ENCODE results near the gene DMRTA1.

The DMRTA1 gene

DNA sequence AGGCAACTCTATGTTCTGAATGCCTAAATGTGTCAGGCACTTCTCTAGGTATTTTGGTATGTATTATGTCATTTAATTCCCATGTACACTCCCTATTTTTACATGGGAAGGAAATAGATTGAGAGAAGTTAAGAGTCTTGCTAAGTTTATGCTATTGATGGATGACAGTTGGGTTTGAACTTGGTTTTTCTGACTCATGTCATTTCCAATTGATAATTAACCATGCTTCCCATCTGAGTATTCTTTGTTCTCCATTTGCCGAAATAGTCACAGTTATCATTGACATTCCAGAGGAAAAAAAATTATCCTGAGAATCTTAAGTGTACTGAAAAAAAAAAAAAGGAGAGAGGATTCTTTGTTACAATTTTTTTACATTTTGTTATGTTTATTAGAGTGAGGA lies 23.1 kb upstream of the DMRTA1 start:
- no peak for DNase-seq (ENCODE audit: low read depth in 1 of 2, low spot score in 1 of 2)
- H3K4me3 ChIP-seq (replicated peaks; ENCODE audit: insufficient read depth, low read length), result no peak overlapping the region
- no peaks in the 10 kb centered on the region for H3K27me3 ChIP-seq (ENCODE audit: insufficient read depth, poor library complexity, severe bottlenecking)
- TF ChIP-seq POLR2AphosphoS5 (IDR thresholded peaks at IDR 0.05; ENCODE audit: low read depth) (no peak), GABPA (IDR thresholded peaks at IDR 0.05; ENCODE audit: low read depth) (no peak), SPI1 (IDR thresholded peaks at IDR 0.05; ENCODE audit: borderline replicate concordance, low read depth) (no peak)
- TF ChIP-seq, protein P1, sequence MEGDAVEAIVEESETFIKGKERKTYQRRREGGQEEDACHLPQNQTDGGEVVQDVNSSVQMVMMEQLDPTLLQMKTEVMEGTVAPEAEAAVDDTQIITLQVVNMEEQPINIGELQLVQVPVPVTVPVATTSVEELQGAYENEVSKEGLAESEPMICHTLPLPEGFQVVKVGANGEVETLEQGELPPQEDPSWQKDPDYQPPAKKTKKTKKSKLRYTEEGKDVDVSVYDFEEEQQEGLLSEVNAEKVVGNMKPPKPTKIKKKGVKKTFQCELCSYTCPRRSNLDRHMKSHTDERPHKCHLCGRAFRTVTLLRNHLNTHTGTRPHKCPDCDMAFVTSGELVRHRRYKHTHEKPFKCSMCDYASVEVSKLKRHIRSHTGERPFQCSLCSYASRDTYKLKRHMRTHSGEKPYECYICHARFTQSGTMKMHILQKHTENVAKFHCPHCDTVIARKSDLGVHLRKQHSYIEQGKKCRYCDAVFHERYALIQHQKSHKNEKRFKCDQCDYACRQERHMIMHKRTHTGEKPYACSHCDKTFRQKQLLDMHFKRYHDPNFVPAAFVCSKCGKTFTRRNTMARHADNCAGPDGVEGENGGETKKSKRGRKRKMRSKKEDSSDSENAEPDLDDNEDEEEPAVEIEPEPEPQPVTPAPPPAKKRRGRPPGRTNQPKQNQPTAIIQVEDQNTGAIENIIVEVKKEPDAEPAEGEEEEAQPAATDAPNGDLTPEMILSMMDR (IDR thresholded peaks at IDR 0.05; ENCODE audit: insufficient read depth, low read length), result no peak
- TF ChIP-seq, protein P2, sequence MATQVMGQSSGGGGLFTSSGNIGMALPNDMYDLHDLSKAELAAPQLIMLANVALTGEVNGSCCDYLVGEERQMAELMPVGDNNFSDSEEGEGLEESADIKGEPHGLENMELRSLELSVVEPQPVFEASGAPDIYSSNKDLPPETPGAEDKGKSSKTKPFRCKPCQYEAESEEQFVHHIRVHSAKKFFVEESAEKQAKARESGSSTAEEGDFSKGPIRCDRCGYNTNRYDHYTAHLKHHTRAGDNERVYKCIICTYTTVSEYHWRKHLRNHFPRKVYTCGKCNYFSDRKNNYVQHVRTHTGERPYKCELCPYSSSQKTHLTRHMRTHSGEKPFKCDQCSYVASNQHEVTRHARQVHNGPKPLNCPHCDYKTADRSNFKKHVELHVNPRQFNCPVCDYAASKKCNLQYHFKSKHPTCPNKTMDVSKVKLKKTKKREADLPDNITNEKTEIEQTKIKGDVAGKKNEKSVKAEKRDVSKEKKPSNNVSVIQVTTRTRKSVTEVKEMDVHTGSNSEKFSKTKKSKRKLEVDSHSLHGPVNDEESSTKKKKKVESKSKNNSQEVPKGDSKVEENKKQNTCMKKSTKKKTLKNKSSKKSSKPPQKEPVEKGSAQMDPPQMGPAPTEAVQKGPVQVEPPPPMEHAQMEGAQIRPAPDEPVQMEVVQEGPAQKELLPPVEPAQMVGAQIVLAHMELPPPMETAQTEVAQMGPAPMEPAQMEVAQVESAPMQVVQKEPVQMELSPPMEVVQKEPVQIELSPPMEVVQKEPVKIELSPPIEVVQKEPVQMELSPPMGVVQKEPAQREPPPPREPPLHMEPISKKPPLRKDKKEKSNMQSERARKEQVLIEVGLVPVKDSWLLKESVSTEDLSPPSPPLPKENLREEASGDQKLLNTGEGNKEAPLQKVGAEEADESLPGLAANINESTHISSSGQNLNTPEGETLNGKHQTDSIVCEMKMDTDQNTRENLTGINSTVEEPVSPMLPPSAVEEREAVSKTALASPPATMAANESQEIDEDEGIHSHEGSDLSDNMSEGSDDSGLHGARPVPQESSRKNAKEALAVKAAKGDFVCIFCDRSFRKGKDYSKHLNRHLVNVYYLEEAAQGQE (IDR thresholded peaks at IDR 0.05; ENCODE audit: insufficient replicate concordance, low read depth), result no peak
- no peak overlapping the region for H3K27ac ChIP-seq (replicated peaks)

DNA sequence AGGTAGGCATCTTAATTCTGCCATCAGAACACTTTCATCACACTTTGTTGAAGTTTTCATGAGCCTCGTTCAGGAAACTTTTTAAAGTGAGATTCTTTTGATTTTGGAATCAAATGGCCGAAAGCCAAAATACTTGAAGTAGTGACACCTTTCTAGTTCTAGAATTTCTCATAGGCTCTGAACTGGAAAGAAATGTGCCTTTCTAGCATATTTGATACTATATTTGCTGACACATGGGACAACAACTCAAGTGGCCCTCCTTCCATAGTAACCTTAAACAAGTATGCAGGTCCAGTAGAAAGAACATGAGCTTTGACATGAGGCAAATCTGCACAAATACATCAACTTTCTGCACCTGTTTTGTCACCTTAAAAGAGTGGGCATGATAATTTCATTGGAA lies 22.0 kb upstream of the DMRTA1 start:
- Histone ChIP-seq H3K27ac (replicated peaks) (no peak overlapping the region), H3K4me3 (replicated peaks; ENCODE audit: insufficient read depth, low read length) (no peak overlapping the region)
- TF ChIP-seq POLR2AphosphoS5 (IDR thresholded peaks at IDR 0.05; ENCODE audit: low read depth) (no peak), SPI1 (IDR thresholded peaks at IDR 0.05; ENCODE audit: borderline replicate concordance, low read depth) (no peak), GABPA (IDR thresholded peaks at IDR 0.05; ENCODE audit: low read depth) (no peak)
- TF ChIP-seq, protein P2 (IDR thresholded peaks at IDR 0.05; ENCODE audit: insufficient replicate concordance, low read depth), result no peak
- TF ChIP-seq, protein P1 (IDR thresholded peaks at IDR 0.05; ENCODE audit: insufficient read depth, low read length), result no peak

DNA sequence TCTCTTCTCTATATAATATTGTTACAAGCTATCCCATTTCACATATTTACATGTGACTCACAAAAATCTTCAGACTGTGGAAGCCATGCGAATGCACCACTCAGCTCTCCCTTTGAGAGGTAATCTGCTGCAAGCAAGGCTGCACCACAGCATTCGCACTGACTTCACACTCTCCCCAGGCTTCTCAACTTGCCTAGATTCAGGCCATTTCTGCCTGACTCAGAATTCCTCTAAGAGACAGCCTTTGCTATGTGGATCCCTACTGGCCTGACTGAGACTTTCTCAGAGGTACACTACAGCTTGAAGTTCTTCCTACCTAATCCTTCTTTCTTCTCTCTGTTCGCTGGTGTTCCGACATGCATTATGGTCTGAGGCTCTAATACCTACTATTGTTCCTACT lies 21.1 kb upstream of the DMRTA1 start:
- H3K27me3 ChIP-seq (ENCODE audit: insufficient read depth, poor library complexity, severe bottlenecking), result no peaks in the 10 kb centered on the region
- H3K4me3 ChIP-seq (replicated peaks; ENCODE audit: insufficient read depth, low read length), result no peak overlapping the region
- no peak for DNase-seq (ENCODE audit: low read depth in 1 of 2, low spot score in 1 of 2)
- no peak overlapping the region for H3K27ac ChIP-seq (replicated peaks)
- TF ChIP-seq GABPA (IDR thresholded peaks at IDR 0.05; ENCODE audit: low read depth) (no peak), SPI1 (IDR thresholded peaks at IDR 0.05; ENCODE audit: borderline replicate concordance, low read depth) (no peak), POLR2AphosphoS5 (IDR thresholded peaks at IDR 0.05; ENCODE audit: low read depth) (no peak)
- TF ChIP-seq, protein P2 (IDR thresholded peaks at IDR 0.05; ENCODE audit: insufficient replicate concordance, low read depth), result no peak
- TF ChIP-seq, protein P1 (IDR thresholded peaks at IDR 0.05; ENCODE audit: insufficient read depth, low read length), result no peak

More for the DNA sequence above, 22.0 kb upstream of the DMRTA1 start:
- DNase-seq (ENCODE audit: low read depth in 1 of 2, low spot score in 1 of 2), result no peak
- H3K27me3 ChIP-seq (ENCODE audit: insufficient read depth, poor library complexity, severe bottlenecking), result no peaks in the 10 kb centered on the region

Data from HL-60 (cell line).